Psoas muscle (tissue), 8 donors: ENCODE measurements around the gene PRR14. TPM values are rescaled to one million over a fixed set of nuclear protein-coding genes. Genes with fewer than 3 reads are reported as not detected.

ENCODE experiments used
- ATAC-seq, 4 donors: fragments of 200-7000 bp; cut with Tn5 transposase; one replicate each; pipeline ENCODE4 v1.9.1; 2020; ENCODE audit warnings: moderate library complexity in 3 of 4, mild to moderate bottlenecking in 2 of 4
- DNase-seq, 2 donors: peaks; one replicate each; pipeline ENCODE4 v3.0.0-alpha.2; 2020
- H3K27ac ChIP-seq: fragments of 200-600 bp; one replicate; pipeline ENCODE4 v1.8.0; 2022
- H3K27me3 ChIP-seq, 3 donors: fragments of 200-600 bp in 1 of 3; one replicate each; pipeline versions ENCODE4 v1.6.1 to v1.8.0; 2013 to 2022; ENCODE audit warnings: low read length in 2 of 3, mild to moderate bottlenecking in 2 of 3, moderate library complexity in 1 of 3; ENCODE audit not compliant: insufficient read depth in 3 of 3
- H3K36me3 ChIP-seq, 2 donors: fragments of 200-600 bp in 1 of 2; one replicate each; pipeline versions ENCODE4 v1.6.1 to v1.8.0; 2013 to 2022; ENCODE audit warnings: low read depth in 1 of 2, mild to moderate bottlenecking in 1 of 2, moderate library complexity in 1 of 2; ENCODE audit not compliant: insufficient read depth in 1 of 2
- H3K4me1 ChIP-seq: fragments of 200-600 bp; one replicate; pipeline ENCODE4 v1.8.0; 2022
- H3K4me3 ChIP-seq: fragments of 200-600 bp; one replicate; pipeline ENCODE4 v1.8.0; 2022; ENCODE audit warnings: mild to moderate bottlenecking
- H3K9me3 ChIP-seq: fragments of 200-600 bp; one replicate; pipeline ENCODE4 v1.8.0; 2022
- CTCF ChIP-seq: fragments of 200-600 bp; IDR thresholded peaks from one replicate; pipeline ENCODE4 v1.8.0; 2022; ENCODE audit warnings: antibody characterized with exemption
- WGBS, 3 donors: extraction: QIAGEN DNeasy Blood & Tissue Kit; methylation state at CpG; one replicate each; pipeline versions ENCODE4 v1.1.6 to v1.1.7; 2013; 5-methylcytosine and 5-hydroxymethylcytosine counted together
- intact Hi-C, 2 donors: fragments of 100-400 bp; cut with DNase I; formaldehyde crosslinking; loops; one replicate each; pipeline versions ENCODE4 v1.11.0 to v1.14.2; 2022
- polyA plus RNA-seq, 3 donors: library from polyadenylated mRNA; stranded (reverse); fragments of 200-250 nt; gene quantifications; one replicate each; pipeline ENCODE4 v1.2.3, GENCODE V29; 2013
- total RNA-seq, 4 donors: library from RNA; stranded (reverse); fragmentation: NEBNext Ultra II Directional in 2 of 4; extraction: Animal tissue kit (Norgen Biotek cat#: 25700) in 2 of 4; gene quantifications; one replicate each; pipeline versions ENCODE4 v1.2.1 to v1.2.4, GENCODE V29; 2021 to 2023
- donor health status: healthy with polysubstance abuse.
- donor health status: DM: no; HTN: no; CAD: no; lungs with moderate emphysema.
- donor health status: Bipolar disorder and iron deficiency.
- donor health status: healthy.
- donor health status: DM: yes; HTN: yes; CAD: no.
- donor health status: DM: no; HTN: no; CAD: no.
- donor health status: DM: no; HTN: no; CAD: no.
- donor health status: DM: yes; HTN: yes; CAD: no.

PRR14 gene
- total and polyA plus RNA-seq, 7 donors = 13.4 to 26.8 (median 23.8) TPM

DNA sequence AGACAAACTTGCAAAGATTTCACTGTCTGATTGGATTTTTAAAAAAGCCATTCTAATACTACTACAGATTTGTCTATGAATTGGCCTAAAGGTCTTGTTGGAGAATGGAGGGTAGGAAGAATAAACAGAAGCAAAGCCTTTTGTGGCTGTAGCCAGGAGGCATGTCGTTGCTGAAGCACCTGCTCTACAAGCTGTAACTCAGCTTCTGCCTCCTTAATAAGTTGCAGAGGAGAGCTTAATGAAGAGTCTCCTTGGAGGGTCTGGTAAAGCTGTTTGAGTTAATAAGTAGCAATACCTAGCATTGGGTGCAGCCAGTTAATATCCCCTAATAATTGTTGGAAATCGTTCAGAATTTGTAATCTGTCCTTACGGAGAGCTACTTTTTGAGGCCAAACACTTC lies 30.6 kb upstream of the PRR14 start:
- ATAC-seq = no peak
- 47 to 63% (median 48%) methylated on average over 3 of the region's 3 CpGs for WGBS, 3 donors

DNA sequence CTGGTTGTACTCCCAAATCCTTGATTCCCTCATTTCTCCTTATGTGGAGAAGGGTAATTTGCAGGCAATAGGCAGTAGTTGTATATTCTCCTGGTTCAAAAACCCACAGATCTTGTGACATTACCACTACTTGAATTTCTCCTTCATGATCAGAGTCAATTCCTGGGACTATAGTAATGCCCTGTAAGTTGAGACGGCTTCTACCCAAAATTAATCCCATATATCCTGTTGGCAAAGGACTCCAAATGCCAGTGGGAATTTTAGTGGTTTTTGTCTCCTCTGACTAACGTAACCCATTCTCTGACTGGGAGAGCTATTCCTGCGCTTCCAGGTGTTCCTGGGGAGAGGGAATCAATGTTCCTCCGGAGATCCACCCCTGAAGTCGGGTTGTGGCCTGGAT lies 29.0 kb upstream of the PRR14 start:
- 58 to 70% (median 69%) methylated on average over 5 of the region's 5 CpGs for WGBS, 3 donors
- Histone ChIP-seq H3K4me1 (no peaks in the 10 kb centered on the region), H3K9me3 (no peaks in the 10 kb centered on the region), H3K27ac (no peak overlapping the region), H3K4me3 (no peak overlapping the region), H3K36me3 (no peaks in the 10 kb centered on the region), H3K27me3 (no peaks in the 10 kb centered on the region)
- DNase-seq = no peak
- no peak for ATAC-seq
- intact Hi-C loops = loop anchor here in 1 of 2 donors (2.0 kb wide), 1 partner anchor 61 kb away; no protein-coding TSS in a partner anchor
- TF ChIP-seq CTCF = no peak

More for the DNA sequence above, 30.6 kb upstream of the PRR14 start:
- no peak for DNase-seq
- Histone ChIP-seq H3K9me3 (no peaks in the 10 kb centered on the region), H3K4me3 (no peak overlapping the region), H3K4me1 (no peaks in the 10 kb centered on the region), H3K27ac (no peak overlapping the region), H3K36me3 (no peaks in the 10 kb centered on the region), H3K27me3 (no peaks in the 10 kb centered on the region)
- intact Hi-C loops = loop anchor here in 1 of 2 donors (2.0 kb wide), 1 partner anchor 63 kb away; no protein-coding TSS in a partner anchor
- no peak for TF ChIP-seq CTCF

DNA sequence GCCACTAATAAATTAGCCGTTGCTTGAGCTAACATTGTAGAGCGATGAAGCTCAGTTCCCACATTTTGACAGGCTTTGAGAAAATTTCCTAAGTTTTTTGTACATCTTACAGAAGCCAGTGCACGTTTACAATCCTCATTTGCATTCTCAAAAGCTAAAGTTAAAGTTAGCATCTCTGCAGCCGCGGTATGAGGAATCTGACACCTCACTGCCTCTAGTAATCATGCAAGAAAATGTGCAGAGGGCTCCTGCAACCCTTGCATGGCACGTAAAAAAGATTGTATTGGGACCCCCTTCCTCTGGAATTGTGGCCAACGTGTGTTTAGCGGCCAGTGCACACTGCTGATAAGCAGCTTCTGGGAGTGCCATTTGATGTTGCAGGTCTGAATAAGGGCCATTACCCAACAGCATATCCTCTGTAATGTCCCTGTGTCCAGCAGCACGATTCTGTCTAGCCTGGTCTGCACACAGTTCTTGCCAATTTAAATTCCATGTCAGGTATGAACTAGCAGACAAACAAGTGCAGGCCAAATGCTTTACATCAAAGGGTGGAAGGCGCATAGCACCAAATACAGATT lies 28.2 kb upstream of the PRR14 start:
- no peak for ATAC-seq
- H3K9me3 ChIP-seq = no peaks in the 10 kb centered on the region
- no peak overlapping the region for H3K4me3 ChIP-seq
- intact Hi-C loops = no loop called here
- H3K36me3 ChIP-seq = no peaks in the 10 kb centered on the region
- H3K27ac ChIP-seq = no peak overlapping the region
- DNase-seq = no peak
- TF ChIP-seq CTCF = no peak
- H3K27me3 ChIP-seq = no peaks in the 10 kb centered on the region
- WGBS, 3 donors = 45 to 47% (median 46%) methylated on average over 10 of the region's 10 CpGs
- no peaks in the 10 kb centered on the region for H3K4me1 ChIP-seq

- H3K27ac ChIP-seq = no peak overlapping the region
- no peaks in the 10 kb centered on the region for H3K27me3 ChIP-seq
- intact Hi-C loops = no loop called here
- DNase-seq = no peak
- WGBS, 3 donors = 83 to 86% (median 84%) methylated on average over 11 of the region's 11 CpGs
- H3K9me3 ChIP-seq = no peaks in the 10 kb centered on the region
- ATAC-seq = no peak
- TF ChIP-seq CTCF = no peak
- H3K4me1 ChIP-seq = no peaks in the 10 kb centered on the region
- H3K36me3 ChIP-seq = no peaks in the 10 kb centered on the region
- no peak overlapping the region for H3K4me3 ChIP-seq
Observed at GRCh38 chr16:30623536-30624283, 27.1 kb upstream of the PRR14 start.
